Right lobe of liver (tissue), 4 donors: ENCODE results near the gene ZBED6.

ENCODE experiments used
- POLR2A ChIP-seq: fragments of 450-650 bp; IDR thresholded peaks from one replicate; pipeline ENCODE4 v1.6.1; 2017; ENCODE audit warnings: antibody characterized with exemption, mild to moderate bottlenecking
- TF ChIP-seq, protein P1 (sequence below), 4 donors: fragments of 200-600 bp in 3 of 4; fragments of 450-650 bp in 1 of 4; IDR thresholded peaks; one replicate each; pipeline versions ENCODE4 v1.5.1 to v1.8.0; 2016 to 2022; ENCODE audit warnings: antibody characterized with exemption in 4 of 4, mild to moderate bottlenecking in 2 of 4
- donor health status: DM: no; HTN: no; CAD: no.
- donor health status: DM: no; HTN: no; CAD: no.
- donor health status: DM: no; HTN: yes; CAD: no.

GRCh38 chr1:203778789-203779188 lies 16.6 kb upstream of the ZBED6 start:
- TF ChIP-seq, protein P1, sequence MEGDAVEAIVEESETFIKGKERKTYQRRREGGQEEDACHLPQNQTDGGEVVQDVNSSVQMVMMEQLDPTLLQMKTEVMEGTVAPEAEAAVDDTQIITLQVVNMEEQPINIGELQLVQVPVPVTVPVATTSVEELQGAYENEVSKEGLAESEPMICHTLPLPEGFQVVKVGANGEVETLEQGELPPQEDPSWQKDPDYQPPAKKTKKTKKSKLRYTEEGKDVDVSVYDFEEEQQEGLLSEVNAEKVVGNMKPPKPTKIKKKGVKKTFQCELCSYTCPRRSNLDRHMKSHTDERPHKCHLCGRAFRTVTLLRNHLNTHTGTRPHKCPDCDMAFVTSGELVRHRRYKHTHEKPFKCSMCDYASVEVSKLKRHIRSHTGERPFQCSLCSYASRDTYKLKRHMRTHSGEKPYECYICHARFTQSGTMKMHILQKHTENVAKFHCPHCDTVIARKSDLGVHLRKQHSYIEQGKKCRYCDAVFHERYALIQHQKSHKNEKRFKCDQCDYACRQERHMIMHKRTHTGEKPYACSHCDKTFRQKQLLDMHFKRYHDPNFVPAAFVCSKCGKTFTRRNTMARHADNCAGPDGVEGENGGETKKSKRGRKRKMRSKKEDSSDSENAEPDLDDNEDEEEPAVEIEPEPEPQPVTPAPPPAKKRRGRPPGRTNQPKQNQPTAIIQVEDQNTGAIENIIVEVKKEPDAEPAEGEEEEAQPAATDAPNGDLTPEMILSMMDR (IDR thresholded peaks at IDR 0.05) = no peak
- no peak for TF ChIP-seq POLR2A
